GM10847 (cell line): ENCODE results near the gene FBXO46.

Experiments
- POLR2A ChIP-seq: IDR thresholded peaks from 2 replicates; pipeline ENCODE4 v1.6.1; 2011; ENCODE audit not compliant: insufficient read length; ENCODE audit errors: extremely low read depth

The FBXO46 gene

DNA sequence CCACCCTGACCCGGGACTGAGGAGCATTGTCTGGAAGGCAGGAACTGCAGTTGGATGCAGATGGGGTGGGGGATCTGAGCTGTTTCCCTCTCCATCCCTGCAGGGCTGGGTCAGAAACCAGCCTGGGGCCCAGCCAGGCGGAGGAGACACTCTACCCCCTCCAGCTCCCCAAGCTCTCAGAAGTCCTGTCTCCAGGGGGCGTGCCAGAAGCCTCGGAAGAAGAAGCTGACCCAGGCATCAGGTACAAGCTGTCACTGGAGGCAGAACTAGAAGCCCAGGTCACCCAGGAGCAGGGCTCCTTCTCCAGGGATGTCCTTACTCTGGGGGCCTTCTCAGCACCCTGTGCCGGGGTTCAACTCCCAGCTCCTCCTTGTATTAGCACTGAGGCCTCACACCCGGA lies 22.9 kb upstream of the FBXO46 start:
- TF ChIP-seq POLR2A, result no peak

DNA sequence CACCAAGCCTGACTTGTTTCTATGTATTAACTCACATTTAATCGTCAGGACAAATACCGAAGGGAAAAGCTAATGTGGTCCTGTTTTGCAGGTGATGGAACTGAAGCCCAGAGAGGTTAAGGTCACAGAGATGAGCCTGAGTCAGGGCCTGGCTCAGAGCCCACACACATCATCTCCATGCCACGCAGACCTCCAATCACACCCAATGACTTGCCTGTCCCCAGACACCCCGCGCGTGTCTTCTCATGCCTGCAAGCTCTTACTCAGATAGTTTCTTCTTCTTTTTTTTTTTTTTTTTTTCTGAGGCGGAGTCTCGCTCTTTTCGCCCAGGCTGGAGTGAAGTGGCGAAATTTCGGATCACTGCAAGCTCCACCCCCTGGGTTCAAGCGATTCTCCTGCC lies 21.9 kb upstream of the FBXO46 start:
- TF ChIP-seq POLR2A, result no peak

DNA sequence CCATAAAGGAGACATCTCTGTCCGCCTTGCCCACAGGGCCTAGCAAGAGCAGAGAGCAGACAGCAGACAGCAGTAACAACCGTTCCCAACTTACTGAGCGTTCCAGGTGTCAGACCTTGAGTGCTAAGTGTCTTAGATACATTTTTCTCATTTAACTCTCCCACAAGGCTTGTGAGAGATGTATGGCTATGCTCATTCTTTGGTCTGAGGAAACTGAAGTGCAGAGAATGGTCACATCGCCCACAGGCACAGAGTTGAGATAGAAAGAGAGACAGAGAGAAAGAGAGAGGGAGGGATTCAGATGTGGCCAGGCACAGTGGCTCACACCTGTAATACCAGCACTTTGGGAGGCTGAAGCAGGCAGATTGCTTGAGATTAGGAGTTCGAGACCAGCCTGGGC lies 16.8 kb upstream of the FBXO46 start:
- TF ChIP-seq POLR2A, result no peak

DNA sequence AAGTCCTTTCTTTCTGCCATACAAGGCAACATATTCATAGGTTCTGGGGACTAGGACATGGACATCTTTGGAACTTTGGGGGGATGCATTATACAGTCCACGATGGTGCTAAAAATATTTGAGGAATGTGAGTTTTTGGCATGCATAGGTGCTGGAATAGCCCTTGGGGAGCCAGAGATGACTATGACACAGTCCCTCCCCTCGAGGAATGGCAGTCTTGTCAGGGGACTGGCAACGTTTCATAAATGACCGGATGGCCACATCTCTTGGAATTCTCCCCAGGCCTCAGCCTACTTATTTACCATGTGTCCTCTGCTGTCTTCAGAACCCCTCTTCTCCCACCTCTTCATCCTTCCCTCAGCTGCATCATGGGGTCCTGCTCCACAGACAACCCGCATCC lies 16.2 kb upstream of the FBXO46 start:
- no peak for TF ChIP-seq POLR2A

DNA sequence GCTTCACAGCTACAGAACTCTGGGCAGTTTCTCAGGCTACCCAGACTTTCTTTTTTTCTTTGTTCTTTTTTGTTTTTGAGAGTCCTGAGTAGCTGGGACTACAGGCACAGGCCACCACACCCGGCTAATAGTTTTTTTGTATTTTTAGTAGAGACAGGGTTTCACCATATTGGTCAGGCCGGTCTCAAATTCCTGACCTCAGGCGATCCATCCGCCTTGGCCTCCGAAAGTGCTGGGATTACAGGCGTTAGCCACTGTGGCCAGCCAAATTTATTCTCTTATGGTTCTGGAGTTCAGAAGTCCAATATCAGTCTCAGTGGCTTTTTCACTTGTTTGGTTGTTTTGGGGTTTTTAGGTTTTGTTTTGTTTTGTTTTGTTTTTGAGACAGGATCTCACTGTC lies 14.9 kb upstream of the FBXO46 start:
- no peak for TF ChIP-seq POLR2A

DNA sequence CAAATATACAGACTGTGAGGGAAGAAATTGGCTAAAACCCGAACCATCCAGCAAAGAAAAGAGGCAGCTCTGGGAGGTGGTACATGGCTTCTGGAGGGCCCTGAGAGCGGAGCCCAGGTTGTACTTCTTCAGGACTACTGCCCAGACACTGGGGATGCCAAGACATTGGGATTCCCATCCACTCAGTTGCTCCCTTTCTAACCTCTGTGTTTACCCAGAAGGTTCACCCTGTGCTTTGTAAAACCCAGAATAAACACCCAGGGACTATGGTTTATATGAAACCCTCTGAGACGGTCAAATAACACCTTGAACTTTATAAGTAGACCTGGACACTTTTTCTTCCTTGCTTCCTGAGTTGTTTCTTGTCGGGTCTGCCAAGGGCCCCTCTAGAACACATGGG lies 12.3 kb upstream of the FBXO46 start:
- no peak for TF ChIP-seq POLR2A

DNA sequence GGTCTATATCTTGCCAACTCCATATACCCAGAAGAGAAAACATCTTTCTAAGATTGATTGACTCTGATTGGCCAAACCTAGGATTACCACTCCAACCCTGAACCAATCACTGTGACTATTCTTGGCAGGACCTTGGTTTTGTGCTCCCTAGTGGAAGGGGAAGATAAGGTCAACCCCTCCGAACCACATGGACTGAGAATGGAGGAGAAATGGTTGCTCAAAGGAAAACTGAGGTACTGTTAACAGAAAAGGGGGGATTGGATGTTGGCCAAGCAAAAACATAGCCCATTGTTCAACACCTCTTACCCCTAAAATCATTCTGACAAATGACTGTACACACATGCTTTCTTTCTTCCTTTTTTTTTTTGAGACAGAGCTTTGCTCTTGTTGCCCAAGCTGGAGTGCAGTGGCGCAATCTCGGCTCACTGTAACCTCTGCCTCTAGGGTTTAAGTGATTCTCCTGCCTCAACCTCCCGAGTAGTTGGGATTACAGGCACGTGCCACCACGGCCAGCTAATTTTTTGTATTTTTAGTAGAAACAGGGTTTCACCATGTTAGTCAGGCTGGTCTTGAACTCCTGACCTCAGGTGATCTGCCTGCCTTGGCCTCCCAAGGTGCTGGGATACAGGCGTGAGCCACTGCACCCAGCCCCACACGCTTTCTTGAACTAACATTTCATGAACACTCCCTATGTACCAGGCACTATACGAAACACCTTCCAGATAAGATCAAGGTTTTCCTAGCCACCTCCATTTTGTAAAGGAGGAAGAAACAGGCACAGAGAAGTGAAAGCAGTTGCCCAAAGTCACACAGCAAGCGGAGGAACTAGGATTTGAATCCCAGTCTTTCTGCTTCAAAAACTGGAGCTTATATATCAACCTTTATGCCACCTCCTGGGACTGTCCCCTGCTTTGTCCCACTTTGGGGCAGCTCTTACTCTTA lies 9.1 kb upstream of the FBXO46 start:
- no peak for TF ChIP-seq POLR2A

DNA sequence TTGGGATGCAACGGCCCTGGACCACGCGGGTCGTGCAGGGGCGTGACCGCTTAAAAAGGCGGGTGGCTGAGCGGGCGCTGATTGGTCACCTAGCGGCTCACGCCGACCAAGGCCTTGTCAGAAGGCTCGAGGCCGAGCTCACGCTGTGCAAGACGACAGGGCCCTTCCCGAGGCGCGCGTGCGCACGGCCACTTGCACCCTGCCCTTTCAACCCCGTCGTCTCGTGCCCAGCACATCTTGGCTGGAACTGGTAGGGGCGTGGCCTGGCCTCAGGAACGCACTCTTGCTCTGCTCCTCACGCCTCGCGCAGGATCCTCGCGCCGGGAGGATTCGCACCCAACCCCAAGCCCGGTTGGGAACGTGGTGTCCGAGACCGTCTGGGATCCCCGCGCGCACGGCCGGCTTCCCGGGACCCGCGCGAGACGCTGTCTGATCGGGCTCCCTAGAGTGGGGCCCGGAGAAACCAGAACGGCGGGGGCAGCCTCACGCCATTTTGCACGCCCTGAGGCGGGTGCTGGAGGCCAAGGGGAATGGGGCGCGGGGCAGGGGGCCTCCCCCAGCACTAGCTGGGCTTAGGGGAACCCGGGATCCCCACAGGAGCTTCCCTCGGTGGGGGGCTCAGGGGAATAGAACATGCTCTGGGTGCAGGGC lies 2.6 kb upstream of the FBXO46 start, which contains the start of gene MEIOSIN:
Gene MEIOSIN, plus strand, starts transcription at position 280 of the 651 bp plus-strand sequence. CDS start 1,938 bp downstream, outside the sequence.
- no peak for TF ChIP-seq POLR2A

DNA sequence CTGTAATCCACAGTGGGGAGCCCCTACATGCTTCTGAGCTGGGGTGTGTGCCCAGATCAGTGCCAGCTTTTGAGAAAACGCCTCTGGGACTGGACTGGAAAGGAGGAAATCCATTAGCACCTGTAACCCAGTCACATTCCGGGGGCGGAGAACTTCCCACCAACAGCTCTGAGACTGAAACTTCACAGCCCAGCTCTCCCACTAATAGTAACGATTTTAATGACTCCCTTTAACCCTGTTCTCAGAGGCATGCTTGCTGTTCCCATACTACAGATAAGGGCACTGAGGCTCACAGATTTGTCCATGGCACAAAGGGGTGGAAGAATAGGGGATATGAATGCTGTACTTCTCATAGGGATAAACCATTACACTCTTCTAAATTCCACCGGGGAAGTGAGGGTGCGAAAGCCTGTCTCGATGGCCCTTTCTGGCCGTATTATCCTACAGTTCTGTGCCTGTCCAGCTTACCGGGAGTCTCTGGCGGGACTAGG lies 851 bp downstream of the FBXO46 start:
- no peak for TF ChIP-seq POLR2A

DNA sequence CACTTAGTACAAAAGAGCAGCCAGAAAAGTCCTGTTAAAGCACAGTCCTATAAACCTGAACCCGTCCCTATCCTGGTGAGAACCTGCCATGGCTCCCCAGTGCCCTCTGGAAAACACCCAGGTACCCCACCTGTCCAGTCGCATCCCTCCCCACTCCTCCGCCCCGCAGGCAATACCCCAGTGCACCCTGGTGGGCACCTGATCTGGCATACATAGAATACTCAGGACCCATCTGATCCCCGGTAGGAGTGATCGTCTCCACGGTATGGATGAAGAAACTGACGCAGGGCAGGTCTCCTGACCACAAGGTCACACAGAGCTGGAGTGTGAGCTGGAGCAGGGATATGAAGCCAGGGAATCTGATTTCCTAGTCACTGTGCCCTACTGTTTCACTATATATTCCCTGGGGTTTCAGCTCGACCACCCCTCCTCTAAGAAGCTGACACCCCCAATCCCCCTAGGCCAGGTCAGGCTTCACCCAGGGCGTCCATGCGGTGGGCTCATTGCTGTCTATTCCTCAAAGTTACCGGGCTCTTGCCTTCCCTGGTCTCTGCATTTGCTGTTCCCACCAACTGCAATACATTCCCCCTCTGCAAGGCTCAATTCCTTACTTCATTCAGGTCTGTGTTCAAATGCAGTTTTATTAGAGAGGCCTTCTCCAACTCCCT lies 12.6 kb downstream of the FBXO46 start:
- TF ChIP-seq POLR2A, result no peak

DNA sequence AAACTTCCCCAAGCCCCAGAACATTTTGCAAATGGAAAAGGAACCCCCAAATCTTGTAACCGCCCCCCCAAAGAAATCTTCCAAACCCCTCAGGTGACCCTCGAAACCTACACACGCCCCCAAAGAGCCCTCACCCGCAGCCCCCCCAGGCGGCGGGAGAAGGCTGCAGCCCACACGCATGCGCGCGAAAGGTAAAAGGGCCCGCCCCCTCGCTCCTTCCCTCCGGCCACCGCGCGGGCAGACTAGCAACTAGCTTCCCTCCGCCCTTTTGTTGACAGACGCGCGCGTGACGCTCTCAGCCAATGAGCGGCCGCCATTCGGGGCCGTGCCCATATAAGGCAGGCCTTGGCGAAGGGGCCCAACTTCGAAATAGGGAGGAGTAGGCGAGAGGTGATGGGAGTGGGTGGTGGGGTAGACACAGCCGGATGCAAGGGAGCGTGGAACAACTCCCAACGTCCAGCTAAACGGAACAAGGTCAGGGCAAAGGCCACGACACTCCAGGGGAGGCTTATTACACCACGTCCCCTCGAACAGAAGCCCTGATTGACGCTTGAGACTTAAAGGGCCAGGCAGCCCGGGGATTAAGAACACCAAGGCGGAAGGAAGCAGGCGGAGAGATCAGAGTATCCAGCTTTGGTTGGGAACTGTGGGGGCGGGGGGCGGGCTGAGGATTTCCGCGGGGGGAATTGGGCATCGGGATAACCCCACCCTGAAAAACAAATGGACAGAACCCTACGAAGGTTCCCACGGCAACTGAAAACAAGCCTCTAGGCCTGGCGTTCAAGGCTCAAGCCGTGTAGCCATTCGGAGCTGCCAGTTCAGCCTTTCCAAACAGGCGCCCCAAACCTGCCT lies 13.3 kb downstream of the FBXO46 start:
- no peak for TF ChIP-seq POLR2A

DNA sequence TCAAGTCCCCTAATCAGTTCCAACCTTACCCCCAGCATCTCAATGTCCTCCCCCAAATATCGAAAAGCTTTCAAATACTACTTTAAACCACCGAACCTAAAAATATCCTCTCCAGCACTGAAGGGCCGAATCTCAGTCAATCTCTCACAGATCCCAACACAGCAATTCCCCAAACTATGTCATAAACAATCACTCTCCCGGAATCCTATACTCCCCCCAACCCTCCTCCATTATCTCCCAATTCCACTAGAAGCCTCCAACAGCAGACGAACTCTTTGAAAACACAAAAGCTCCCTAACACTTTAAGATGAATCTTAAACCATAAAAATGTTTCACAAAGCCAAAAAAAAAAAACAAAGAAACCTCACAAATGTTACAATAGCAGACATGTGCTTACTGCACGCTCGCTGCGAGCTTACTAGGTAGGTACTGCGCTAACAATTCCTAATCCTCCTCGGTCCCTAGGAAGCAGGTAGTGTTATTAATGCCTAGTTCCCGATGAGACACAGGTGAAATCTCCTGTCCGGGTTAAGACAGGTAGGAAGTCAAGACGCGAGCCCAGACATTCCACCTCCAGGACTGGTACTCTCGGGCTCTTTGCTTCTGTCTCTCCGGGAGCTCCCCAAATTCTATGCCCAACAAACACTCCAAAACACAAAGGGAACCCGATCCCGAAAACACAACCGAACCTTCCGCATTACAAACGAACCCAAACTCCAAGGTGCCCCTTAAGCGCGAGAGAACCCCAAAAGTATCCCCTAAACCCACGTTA lies 14.2 kb downstream of the FBXO46 start:
- TF ChIP-seq POLR2A, result no peak

DNA sequence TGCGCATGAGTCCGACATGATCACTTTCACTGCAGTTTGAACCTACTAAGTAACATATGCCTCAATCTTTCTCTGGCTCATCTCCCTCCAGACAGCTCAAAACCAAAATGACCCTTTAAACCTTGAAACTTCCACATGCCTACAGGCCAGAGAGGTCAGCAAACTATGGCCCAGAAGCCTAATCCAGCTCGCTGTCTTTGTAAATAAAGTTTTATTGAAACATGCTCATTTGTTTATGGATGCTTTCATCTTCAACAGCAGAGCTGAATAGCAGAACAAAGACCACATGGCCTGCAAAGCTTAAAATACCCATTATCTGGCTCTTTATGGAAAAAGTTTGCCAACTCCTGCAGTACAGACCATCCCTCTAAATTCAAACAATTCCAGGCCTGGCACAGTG lies 15.6 kb downstream of the FBXO46 start:
- no peak for TF ChIP-seq POLR2A

DNA sequence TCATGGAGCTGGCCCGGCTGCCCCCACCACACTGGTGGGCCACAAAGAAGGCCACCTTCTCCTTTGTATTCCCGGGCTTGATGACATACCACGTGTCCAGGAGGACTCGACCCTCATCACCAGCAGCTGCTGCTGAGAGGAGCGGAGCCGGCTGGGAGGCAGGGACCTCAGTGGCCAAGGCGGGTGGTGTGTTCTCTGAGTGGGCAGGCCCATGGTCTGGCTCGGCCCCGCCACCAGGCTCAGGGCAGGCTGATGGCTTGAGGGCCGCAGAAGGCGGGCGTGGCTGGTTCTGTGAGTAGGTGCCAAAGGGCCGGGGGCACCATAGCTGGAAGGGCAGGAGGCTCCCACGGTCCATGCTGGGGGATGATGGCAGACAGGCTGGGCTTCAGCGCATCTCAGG lies 17.6 kb downstream of the FBXO46 start:
- TF ChIP-seq POLR2A, result no peak
